A549 (cell line): ENCODE data around the gene MKNK2. TPM values are rescaled to one million over a fixed set of nuclear protein-coding genes. Genes with fewer than 3 reads are reported as not detected.

Source experiments
- ATAC-seq, 2 experiments: fragments of 200-7000 bp in 1 of 2; fragments of >200 bp in 1 of 2; cut with Nextera tagmentation in 1 of 2; cut with Tn5 transposase in 1 of 2; 3 replicates each; pipeline versions ENCODE4 v1.8.0 to v1.9.1; 2018 to 2020; ENCODE audit warnings: mild to moderate bottlenecking in 1 of 2, moderate library complexity in 1 of 2
- CTCF ChIA-PET: fragments of 300-600 bp; sonication (Branson Sonifier 250); formaldehyde crosslinking; extraction: SDS; loops from one replicate; lab custom pipeline; 2021; ENCODE audit warnings: antibody characterized with exemption, inconsistent platforms; lab: Yijun Ruan, JAX
- POLR2A ChIA-PET: fragments of 350-600 bp; formaldehyde crosslinking; extraction: SDS; loops from one replicate; lab custom pipeline; 2021; ENCODE audit warnings: antibody characterized with exemption, inconsistent platforms; lab: Yijun Ruan, JAX
- DNase-seq, 2 experiments: peaks; one replicate each; pipeline versions ENCODE4 v3.0.0 to v3.0.0-alpha.2; 2011 to 2016; ENCODE audit warnings: low read depth in 1 of 2, low spot score in 1 of 2
- FAIRE-seq: peaks from 2 replicates; lab custom pipeline; 2011; peaks lifted over from hg19 to GRCh38; lab: Jason Lieb, UNC
- H3K27ac ChIP-seq, 2 experiments: fragments of >200 bp; sonication (Bioruptor Twin); formaldehyde crosslinking; 3 replicates each; pipeline ENCODE4 v1.5.1; 2016 to 2017
- H3K4me1 ChIP-seq: fragments of >200 bp; sonication (Bioruptor Twin); formaldehyde crosslinking; 3 replicates; pipeline ENCODE4 v1.6.1; 2016
- H3K4me2 ChIP-seq: fragments of >200 bp; sonication (Bioruptor Twin); formaldehyde crosslinking; 3 replicates; pipeline ENCODE4 v1.6.1; 2016
- H3K4me3 ChIP-seq: fragments of >200 bp; sonication (Bioruptor Twin); formaldehyde crosslinking; 3 replicates; pipeline ENCODE4 v1.5.1; 2016
- H3K9me3 ChIP-seq: fragments of >200 bp; sonication (Bioruptor Twin); formaldehyde crosslinking; 3 replicates; pipeline ENCODE4 v1.6.1; 2016
- BHLHE40 ChIP-seq: IDR thresholded peaks from 2 replicates; pipeline ENCODE4 v1.6.1; 2012; ENCODE audit warnings: low read depth, low read length, inconsistent platforms
- CHD2 ChIP-seq: fragments of 150-350 bp; IDR thresholded peaks from 2 replicates; pipeline ENCODE4 v1.6.1; 2014; ENCODE audit warnings: low read length; ENCODE audit not compliant: partially characterized antibody
- EP300 ChIP-seq, 2 experiments: fragments of >200 bp; sonication (Bioruptor Twin); formaldehyde crosslinking; IDR thresholded peaks; 2 replicates in 1 of 2; 3 replicates in 1 of 2; pipeline ENCODE4 v1.6.1; 2016 to 2017
- HEYL ChIP-seq: fragments of 250-450 bp; sonication (Bioruptor Pico); IDR thresholded peaks from 2 replicates; pipeline ENCODE4 v1.8.0; 2021; ENCODE audit warnings: mild to moderate bottlenecking, moderate library complexity
- HOXA7 ChIP-seq: fragments of 250-450 bp; sonication (Bioruptor Pico); IDR thresholded peaks from 2 replicates; pipeline ENCODE4 v1.5.0; 2020; ENCODE audit warnings: mild to moderate bottlenecking, moderate library complexity
- HOXB13 ChIP-seq: fragments of 250-450 bp; sonication (Bioruptor Pico); IDR thresholded peaks from 2 replicates; pipeline ENCODE4 v1.5.0; 2020; ENCODE audit warnings: low read depth, mild to moderate bottlenecking, moderate library complexity
- HOXB5 ChIP-seq: fragments of 250-450 bp; sonication (Bioruptor Pico); IDR thresholded peaks from 2 replicates; pipeline ENCODE4 v1.5.0; 2020; ENCODE audit warnings: mild to moderate bottlenecking, moderate library complexity
- JUN ChIP-seq, 2 experiments: fragments of >200 bp; sonication (Bioruptor Twin); formaldehyde crosslinking; IDR thresholded peaks; 2 replicates in 1 of 2; 3 replicates in 1 of 2; pipeline ENCODE4 v1.6.1; 2016 to 2017
- MAFK ChIP-seq: fragments of 450-650 bp; IDR thresholded peaks from 2 replicates; pipeline ENCODE4 v1.6.1; 2014; ENCODE audit not compliant: partially characterized antibody
- NR3C1 ChIP-seq: fragments of >200 bp; sonication (Bioruptor Twin); formaldehyde crosslinking; IDR thresholded peaks from 3 replicates; pipeline ENCODE4 v1.6.1; 2017
- PBX3 ChIP-seq: IDR thresholded peaks from 2 replicates; pipeline ENCODE4 v1.6.1; 2012
- PHF8 ChIP-seq: fragments of 200-600 bp; sonication (generic); IDR thresholded peaks from 2 replicates; pipeline ENCODE4 v1.6.1; 2016; ENCODE audit warnings: low read depth, mild to moderate bottlenecking, antibody characterized with exemption, moderate library complexity, borderline replicate concordance
- RAD21 ChIP-seq, 2 experiments: fragments of >200 bp in 1 of 2; sonication (Bioruptor Twin) in 1 of 2; formaldehyde crosslinking in 1 of 2; IDR thresholded peaks in 1 of 2; conservative IDR thresholded peaks in 1 of 2; 2 replicates in 1 of 2; 3 replicates in 1 of 2; pipeline ENCODE4 v1.6.1; 2012 to 2018; ENCODE audit warnings: inconsistent platforms in 1 of 2
- RARB ChIP-seq: fragments of 250-450 bp; sonication (Bioruptor Pico); IDR thresholded peaks from 2 replicates; pipeline ENCODE4 v1.8.0; 2021; ENCODE audit warnings: mild to moderate bottlenecking, moderate library complexity
- SMC3 ChIP-seq: fragments of >200 bp; sonication (Bioruptor Twin); formaldehyde crosslinking; IDR thresholded peaks from 3 replicates; pipeline ENCODE4 v1.6.1; 2018; ENCODE audit warnings: inconsistent platforms
- TP53 ChIP-seq: fragments of 250-450 bp; sonication (Bioruptor Pico); IDR thresholded peaks from 2 replicates; pipeline ENCODE4 v1.5.0; 2021; ENCODE audit warnings: mild to moderate bottlenecking, moderate library complexity
- WGBS: methylation state at CpG from one replicate; pipeline ENCODE4 v1.1.6; 2017; ENCODE audit errors: missing lambda C conversion rate; 5-methylcytosine and 5-hydroxymethylcytosine counted together
- polyA plus RNA-seq, 4 experiments: library from polyadenylated mRNA; depleted of rRNA in 3 of 4; stranded (reverse); fragments of >200 nt; fragmentation: RNase III in 1 of 4; extraction: RNeasy Plus Mini Kit Qiagen cat#74134 plus additional on column Dnase treatment in 1 of 4; gene quantifications; 2 replicates in 3 of 4; 3 replicates in 1 of 4; pipeline ENCODE4 v1.2.3, GENCODE V29; 2011 to 2017
- TF ChIP-seq, protein P1 (sequence below): fragments of >200 bp; sonication (Bioruptor Twin); formaldehyde crosslinking; IDR thresholded peaks from 3 replicates; pipeline ENCODE4 v1.6.1; 2016
- TF ChIP-seq, protein P2 (sequence below): fragments of >200 bp; sonication (Bioruptor Twin); formaldehyde crosslinking; IDR thresholded peaks from 3 replicates; pipeline ENCODE4 v1.5.1; 2016

Gene MKNK2
- polyA plus RNA-seq, 2 of the 4 experiments (the other 2 are of a cell fraction), result 48.3 to 56.7 TPM

GRCh38 chr19:2097203-2097885 is 46.3 kb upstream of the MKNK2 start (continued):
- TF ChIP-seq HOXB5 (CRISPR knock-in tag) (no peak), RAD21 (conservative IDR thresholded peaks at IDR 0.05 in 1 of 2, IDR thresholded peaks at IDR 0.05 in 1 of 2) (no peak), EP300 (IDR thresholded peaks at IDR 0.05) (no peak), HOXB13 (CRISPR knock-in tag) (no peak), HEYL (CRISPR knock-in tag) (no peak), BHLHE40 (no peak), RARB (CRISPR knock-in tag) (no peak), TP53 (no peak)
- TF ChIP-seq, protein P1, sequence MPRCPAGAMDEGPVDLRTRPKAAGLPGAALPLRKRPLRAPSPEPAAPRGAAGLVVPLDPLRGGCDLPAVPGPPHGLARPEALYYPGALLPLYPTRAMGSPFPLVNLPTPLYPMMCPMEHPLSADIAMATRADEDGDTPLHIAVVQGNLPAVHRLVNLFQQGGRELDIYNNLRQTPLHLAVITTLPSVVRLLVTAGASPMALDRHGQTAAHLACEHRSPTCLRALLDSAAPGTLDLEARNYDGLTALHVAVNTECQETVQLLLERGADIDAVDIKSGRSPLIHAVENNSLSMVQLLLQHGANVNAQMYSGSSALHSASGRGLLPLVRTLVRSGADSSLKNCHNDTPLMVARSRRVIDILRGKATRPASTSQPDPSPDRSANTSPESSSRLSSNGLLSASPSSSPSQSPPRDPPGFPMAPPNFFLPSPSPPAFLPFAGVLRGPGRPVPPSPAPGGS, result no peak

GRCh38 chr19:2096480-2097202 is 45.6 kb upstream of the MKNK2 start, which contains the start of gene IZUMO4:
Gene IZUMO4 (plus strand): TSS chr19:2096915. CDS start chr19:2096946, 31 bp downstream.
- CTCF ChIA-PET, result interaction anchor here (0.8 to 1.3 kb wide), 3 partner anchors 12 to 32 kb away, joined by 3 to 4 read pairs (median 4); no protein-coding TSS in a partner anchor

More at GRCh38 chr19:2096480-2097202, 45.6 kb upstream of the MKNK2 start, which contains the start of gene IZUMO4:
- no peak for FAIRE-seq
- no CpG with 5 or more reads among the region's 70 CpGs for WGBS
- peak within 1 kb of the TSS; percentile 69 for H3K4me3 ChIP-seq
- POLR2A ChIA-PET, result no interaction called here
- H3K4me1 ChIP-seq, result peaks cover 14% of the 10 kb centered on the region; the same call in 1 of the 3 replicates
- H3K27ac ChIP-seq, result peak within 1 kb of the TSS; percentile 97
- H3K9me3 ChIP-seq, result no peaks in the 10 kb centered on the region
- H3K4me2 ChIP-seq, result peak within 1 kb of the TSS; percentile 80
- peak; percentile 82 to 97 for DNase-seq
- no peak for TF ChIP-seq EP300 (IDR thresholded peaks at IDR 0.05)
- no peak for TF ChIP-seq HOXA7 (CRISPR knock-in tag)
- TF ChIP-seq MAFK, result no peak
- no peak for TF ChIP-seq PHF8
- TF ChIP-seq SMC3, result no peak
- TF ChIP-seq NR3C1, result no peak
- no peak for TF ChIP-seq CHD2
- TF ChIP-seq, protein P2, sequence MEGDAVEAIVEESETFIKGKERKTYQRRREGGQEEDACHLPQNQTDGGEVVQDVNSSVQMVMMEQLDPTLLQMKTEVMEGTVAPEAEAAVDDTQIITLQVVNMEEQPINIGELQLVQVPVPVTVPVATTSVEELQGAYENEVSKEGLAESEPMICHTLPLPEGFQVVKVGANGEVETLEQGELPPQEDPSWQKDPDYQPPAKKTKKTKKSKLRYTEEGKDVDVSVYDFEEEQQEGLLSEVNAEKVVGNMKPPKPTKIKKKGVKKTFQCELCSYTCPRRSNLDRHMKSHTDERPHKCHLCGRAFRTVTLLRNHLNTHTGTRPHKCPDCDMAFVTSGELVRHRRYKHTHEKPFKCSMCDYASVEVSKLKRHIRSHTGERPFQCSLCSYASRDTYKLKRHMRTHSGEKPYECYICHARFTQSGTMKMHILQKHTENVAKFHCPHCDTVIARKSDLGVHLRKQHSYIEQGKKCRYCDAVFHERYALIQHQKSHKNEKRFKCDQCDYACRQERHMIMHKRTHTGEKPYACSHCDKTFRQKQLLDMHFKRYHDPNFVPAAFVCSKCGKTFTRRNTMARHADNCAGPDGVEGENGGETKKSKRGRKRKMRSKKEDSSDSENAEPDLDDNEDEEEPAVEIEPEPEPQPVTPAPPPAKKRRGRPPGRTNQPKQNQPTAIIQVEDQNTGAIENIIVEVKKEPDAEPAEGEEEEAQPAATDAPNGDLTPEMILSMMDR, result 0 out of 3 replicates have a peak, but pooled peaks have one; percentile 8
- peak in 1 of 2 experiments; percentile 2; a peak in 1 of 5 replicates for TF ChIP-seq JUN (IDR thresholded peaks at IDR 0.05)
- TF ChIP-seq PBX3, result no peak
- no peak for TF ChIP-seq HOXB13 (CRISPR knock-in tag)
- no peak; a peak in 1 of 5 replicates for TF ChIP-seq RAD21 (conservative IDR thresholded peaks at IDR 0.05 in 1 of 2, IDR thresholded peaks at IDR 0.05 in 1 of 2)
- ATAC-seq, result peak; percentile 88 to 95
